Esophagus (tissue), 2 donors: Measurements from ENCODE around the gene IGFALS. TPM values are rescaled to one million over a fixed set of nuclear protein-coding genes. Genes with fewer than 3 reads are reported as not detected.

Experiments used
- H3K27ac ChIP-seq, 2 donors: one replicate each; pipeline ENCODE4 v1.5.1; 2013; ENCODE audit warnings: low read depth in 2 of 2, mild to moderate bottlenecking in 2 of 2, inconsistent platforms in 1 of 2, low read length in 1 of 2, moderate library complexity in 1 of 2
- H3K27me3 ChIP-seq, 2 donors: one replicate each; pipeline ENCODE4 v1.6.1; 2013; ENCODE audit warnings: low read length in 2 of 2, control low read depth in 1 of 2, mild to moderate bottlenecking in 1 of 2; ENCODE audit not compliant: insufficient read depth in 2 of 2, control insufficient read depth in 1 of 2
- H3K36me3 ChIP-seq, 2 donors: one replicate each; pipeline ENCODE4 v1.6.1; 2013; ENCODE audit warnings: low read length in 1 of 2; ENCODE audit not compliant: control insufficient read depth in 2 of 2, insufficient read depth in 2 of 2
- H3K4me1 ChIP-seq, 2 donors: one replicate each; pipeline ENCODE4 v1.6.1; 2013; ENCODE audit warnings: low read length in 1 of 2; ENCODE audit not compliant: control insufficient read depth in 2 of 2, insufficient read depth in 2 of 2
- H3K4me3 ChIP-seq, 2 donors: one replicate each; pipeline ENCODE4 v1.5.1; 2013; ENCODE audit warnings: low read length in 2 of 2, mild to moderate bottlenecking in 2 of 2, low read depth in 1 of 2, moderate library complexity in 1 of 2
- H3K9me3 ChIP-seq, 2 donors: one replicate each; pipeline ENCODE4 v1.6.1; 2013; ENCODE audit warnings: mild to moderate bottlenecking in 2 of 2, low read depth in 1 of 2, low read length in 1 of 2, moderate library complexity in 1 of 2; ENCODE audit not compliant: control insufficient read depth in 2 of 2, insufficient read depth in 1 of 2
- WGBS, 2 donors: extraction: QIAGEN DNeasy Blood & Tissue Kit; methylation state at CpG; one replicate each; pipeline ENCODE4 v1.1.7; 2013; 5-methylcytosine and 5-hydroxymethylcytosine counted together
- polyA plus RNA-seq, 2 donors: library from polyadenylated mRNA; stranded (reverse); fragments of 200-250 nt; gene quantifications; one replicate each; pipeline ENCODE4 v1.2.3, GENCODE V29; 2013
- donor health status: healthy with polysubstance abuse.
- donor health status: Bipolar disorder and iron deficiency.

Gene IGFALS
- polyA plus RNA-seq, 2 donors, result 0.01 to 0.14 TPM

DNA sequence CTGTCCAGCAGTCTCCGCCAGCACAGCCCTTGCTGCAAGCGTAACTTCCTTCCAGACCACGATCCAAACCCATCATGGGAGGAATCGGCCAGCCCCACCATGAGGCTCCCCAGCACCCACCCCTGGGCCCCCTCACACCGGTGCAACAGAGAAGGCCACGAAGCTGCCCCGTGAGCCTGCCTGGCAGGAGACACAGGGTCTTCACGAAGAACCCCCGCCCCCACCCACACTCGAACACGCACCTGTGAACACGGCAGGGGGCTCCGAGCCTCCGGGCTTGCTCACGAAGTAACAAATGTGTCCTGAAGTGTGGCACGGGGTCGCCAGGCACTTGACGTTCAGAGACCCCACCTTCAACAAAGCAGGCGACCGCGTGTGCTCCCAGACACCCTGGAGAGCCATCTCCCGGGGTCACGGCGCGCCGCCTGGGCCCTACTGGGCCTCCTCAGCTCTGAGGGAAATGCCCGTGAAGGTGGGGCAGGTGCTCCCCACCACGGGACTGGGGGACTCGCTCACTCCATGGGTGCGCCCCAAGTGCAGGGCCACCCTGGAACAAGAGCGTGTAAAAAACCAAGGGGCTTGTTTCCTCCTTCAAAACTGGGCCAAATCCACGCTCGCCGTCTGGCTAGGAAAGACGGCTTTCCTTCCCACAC lies 25.5 kb upstream of the IGFALS start:
- H3K4me3 ChIP-seq, result no peak overlapping the region
- H3K9me3 ChIP-seq, result no peaks in the 10 kb centered on the region
- no peaks in the 10 kb centered on the region for H3K4me1 ChIP-seq
- no peak overlapping the region for H3K27ac ChIP-seq
- 94 to 96% methylated on average over 35 of the region's 35 CpGs for WGBS, 2 donors
- H3K27me3 ChIP-seq, result no peaks in the 10 kb centered on the region
- H3K36me3 ChIP-seq, result peaks cover 0 to 56% of the 10 kb centered on the region in 2 donors

DNA sequence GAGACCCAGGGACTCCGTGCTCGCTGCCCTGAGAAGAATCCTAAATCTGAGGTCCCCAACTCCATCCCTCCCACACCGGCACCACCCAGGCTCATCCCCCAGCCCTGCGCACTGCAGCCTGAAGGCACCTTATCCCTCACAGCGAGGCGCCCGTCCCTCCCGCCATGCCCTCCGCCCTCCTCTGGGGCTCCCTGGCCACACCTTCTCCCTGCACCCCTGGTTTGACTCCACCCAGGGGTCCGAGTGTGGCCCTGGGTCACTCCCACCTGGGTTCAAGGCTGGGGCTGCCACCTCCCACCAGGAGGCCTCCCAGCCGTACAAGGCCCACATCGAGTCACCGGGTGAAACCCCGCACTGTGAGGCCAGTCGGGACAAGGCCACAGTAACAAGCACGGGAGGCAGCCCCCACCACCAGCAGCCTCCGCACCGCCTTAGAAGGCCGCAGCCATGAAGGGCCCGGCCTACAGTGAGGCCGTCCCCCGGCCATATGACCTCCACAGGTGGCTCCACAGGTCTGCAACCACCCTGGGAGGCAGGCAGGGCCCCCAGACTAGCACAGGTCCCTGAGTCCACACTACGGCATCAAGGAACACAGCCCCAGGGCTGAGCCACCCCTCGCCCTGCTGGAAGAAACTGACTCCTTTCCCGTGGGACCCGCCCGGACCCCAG lies 24.8 kb upstream of the IGFALS start:
- Histone ChIP-seq H3K27me3 (no peaks in the 10 kb centered on the region), H3K4me1 (no peaks in the 10 kb centered on the region), H3K36me3 (peaks cover 0 to 54% of the 10 kb centered on the region in 2 donors), H3K4me3 (no peak overlapping the region), H3K9me3 (no peaks in the 10 kb centered on the region), H3K27ac (no peak overlapping the region)
- WGBS, 2 donors, result 96 to 97% methylated on average over 25 to 27 of the region's 27 CpGs

DNA sequence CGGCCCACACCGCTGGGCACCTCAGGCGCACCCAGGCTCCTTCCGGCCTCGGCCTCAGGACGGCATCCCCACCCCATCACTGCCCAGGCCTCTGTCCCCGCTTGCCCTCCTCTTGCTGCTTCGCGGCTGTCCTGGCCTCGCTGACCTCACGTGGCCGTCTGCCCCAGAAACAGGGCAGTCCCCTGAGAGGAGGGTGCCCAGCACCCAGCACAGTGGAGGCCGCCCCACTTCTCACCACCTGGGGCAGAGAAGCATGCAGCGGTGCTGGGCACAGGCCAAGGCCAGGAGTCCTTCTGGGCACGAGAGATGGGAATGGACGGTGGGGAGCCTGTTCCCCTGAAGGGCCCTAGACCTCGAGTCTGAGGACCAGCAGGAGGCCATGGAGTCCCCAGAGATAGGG lies 24.2 kb upstream of the IGFALS start:
- Histone ChIP-seq H3K27ac (no peak overlapping the region), H3K9me3 (no peaks in the 10 kb centered on the region), H3K4me1 (no peaks in the 10 kb centered on the region), H3K27me3 (no peaks in the 10 kb centered on the region), H3K36me3 (peaks cover 0 to 52% of the 10 kb centered on the region in 2 donors), H3K4me3 (no peak overlapping the region)
- 92 to 94% methylated on average over 17 of the region's 17 CpGs for WGBS, 2 donors

DNA sequence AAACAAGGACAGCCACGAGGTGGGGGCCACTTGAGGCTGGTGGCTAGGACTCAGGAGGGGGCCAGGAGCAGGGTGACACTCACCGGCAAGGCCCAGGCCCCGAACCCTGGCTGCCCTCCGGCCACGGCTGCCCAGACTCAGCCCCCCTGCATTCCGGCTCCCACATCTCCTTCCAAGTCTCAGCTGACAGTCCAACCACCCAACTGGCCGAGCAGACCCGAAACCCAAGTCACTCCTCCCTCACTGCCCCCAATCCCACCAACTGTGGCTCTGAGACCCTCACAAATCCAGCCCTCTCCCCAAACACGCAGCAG lies 23.7 kb upstream of the IGFALS start:
- Histone ChIP-seq H3K9me3 (no peaks in the 10 kb centered on the region), H3K36me3 (peaks cover 0 to 48% of the 10 kb centered on the region in 2 donors), H3K27ac (no peak overlapping the region), H3K4me1 (no peaks in the 10 kb centered on the region), H3K4me3 (no peak overlapping the region), H3K27me3 (no peaks in the 10 kb centered on the region)
- 94% methylated on average over 4 to 9 of the region's 9 CpGs for WGBS, 2 donors

DNA sequence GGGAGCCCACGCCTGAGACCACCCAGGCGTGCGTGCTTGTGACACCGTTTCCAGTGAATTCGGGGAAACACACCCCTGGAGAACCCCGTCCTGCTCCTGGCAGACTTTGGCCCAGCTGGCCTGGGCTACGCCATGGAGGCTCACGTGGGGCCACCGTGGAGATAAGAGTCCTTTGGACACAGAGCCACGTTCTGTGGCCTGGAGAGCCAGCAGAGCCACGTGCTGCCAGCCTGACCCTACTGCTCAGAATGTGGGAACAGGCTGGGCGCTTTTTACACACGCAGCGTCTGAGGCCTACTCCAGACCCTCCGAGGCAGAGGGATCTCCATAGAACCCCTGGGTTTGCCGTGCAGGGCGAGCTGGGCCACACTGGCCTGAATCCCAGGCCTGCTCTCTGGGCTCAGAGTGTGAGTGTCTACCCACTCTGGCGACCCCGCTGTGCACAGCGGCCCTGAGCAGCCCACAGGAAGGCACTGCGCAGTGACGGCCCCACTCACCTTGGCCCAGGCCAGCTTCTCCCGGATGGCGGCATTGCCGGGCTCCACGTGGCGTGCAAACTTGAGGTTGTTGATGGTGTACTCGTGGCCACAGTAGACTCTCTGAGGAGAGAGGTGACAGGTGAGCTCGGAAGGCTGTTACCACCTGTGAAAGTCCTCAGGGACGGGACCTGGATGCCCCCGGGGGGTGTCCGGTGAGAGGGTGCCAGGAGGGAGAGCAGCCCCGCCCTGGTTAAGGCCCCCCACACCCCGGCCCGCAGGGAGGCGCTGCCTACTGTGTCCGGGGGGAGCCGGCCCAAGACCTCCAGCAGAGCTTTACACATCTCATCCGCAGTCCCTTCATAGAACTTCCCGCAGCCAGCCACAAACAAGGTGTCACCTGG lies 23.1 kb upstream of the IGFALS start:
- Histone ChIP-seq H3K27me3 (no peaks in the 10 kb centered on the region), H3K4me1 (no peaks in the 10 kb centered on the region), H3K4me3 (no peak overlapping the region), H3K27ac (no peak overlapping the region), H3K9me3 (no peaks in the 10 kb centered on the region), H3K36me3 (peaks cover 0 to 46% of the 10 kb centered on the region in 2 donors)
- WGBS, 2 donors, result 92 to 94% methylated on average over 40 of the region's 40 CpGs

DNA sequence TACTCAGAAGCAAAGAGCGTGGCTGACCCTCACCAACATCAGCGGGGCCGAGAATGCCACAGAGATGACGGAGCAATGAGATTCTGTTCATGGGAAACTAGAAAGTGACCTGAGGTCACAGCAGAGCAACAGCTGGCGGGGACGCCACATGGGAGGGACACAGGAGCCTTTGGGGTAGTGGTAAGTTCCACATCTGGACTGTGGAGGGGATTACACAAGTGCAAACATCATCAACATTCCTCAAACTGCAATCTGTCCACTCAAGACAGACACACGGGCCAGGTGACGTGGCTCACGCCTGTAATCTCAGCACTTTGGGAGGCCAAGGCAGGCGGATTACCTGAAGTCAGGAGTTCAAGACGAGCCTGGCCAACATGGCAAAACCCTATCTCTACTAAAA lies 22.0 kb upstream of the IGFALS start:
- Histone ChIP-seq H3K27ac (no peak overlapping the region), H3K4me3 (no peak overlapping the region), H3K4me1 (no peaks in the 10 kb centered on the region), H3K36me3 (peaks cover 0 to 39% of the 10 kb centered on the region in 2 donors), H3K9me3 (no peaks in the 10 kb centered on the region), H3K27me3 (no peaks in the 10 kb centered on the region)
- WGBS, 2 donors, result 88 to 91% methylated on average over 11 of the region's 11 CpGs

DNA sequence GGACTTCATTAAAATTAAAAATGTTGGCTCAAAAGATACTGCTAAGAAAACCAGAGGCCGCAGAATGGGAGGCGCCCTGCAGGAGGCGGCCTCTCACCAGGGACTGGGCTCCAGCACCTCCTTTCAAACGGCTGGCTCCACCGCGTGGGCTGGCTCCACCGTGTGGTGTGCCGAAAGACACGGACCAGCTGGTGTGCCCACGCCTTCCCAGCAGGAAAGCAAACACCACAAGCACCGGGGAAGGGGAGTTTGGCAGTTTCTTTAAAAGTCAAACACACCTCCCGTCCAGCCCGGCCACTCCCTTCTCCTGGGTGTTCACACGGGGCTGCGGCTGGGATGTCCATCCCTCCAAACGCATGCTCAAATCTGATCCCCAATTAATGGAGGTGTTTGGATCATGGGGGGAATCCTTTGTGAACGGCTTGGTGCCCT lies 19.2 kb upstream of the IGFALS start:
- no peaks in the 10 kb centered on the region for H3K27me3 ChIP-seq
- H3K36me3 ChIP-seq, result peaks cover 3 to 38% of the 10 kb centered on the region in 2 donors
- no peak overlapping the region for H3K27ac ChIP-seq
- H3K4me1 ChIP-seq, result no peaks in the 10 kb centered on the region
- no peak overlapping the region for H3K4me3 ChIP-seq
- H3K9me3 ChIP-seq, result no peaks in the 10 kb centered on the region
- WGBS, 2 donors, result 14 to 15% methylated on average over 17 of the region's 17 CpGs

DNA sequence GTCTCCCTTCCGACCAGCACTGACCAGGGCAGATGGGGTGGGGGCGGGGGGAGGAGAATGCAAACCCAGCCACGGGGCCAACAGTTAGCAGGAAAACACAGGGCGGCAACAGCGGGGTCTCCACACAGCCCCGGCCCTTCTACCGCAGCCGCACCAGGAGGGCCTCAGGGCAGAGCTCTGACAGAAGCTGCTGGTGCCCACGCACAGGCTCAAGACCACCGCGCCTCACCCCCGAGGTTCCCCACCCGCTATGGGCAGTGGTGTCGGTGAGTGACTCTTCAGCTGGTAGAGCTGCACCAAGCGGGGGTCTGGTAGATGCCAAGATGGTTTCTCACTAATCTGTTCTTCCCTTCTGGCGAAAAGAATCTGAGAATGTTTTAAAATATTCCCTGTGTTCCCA lies 17.0 kb upstream of the IGFALS start:
- 93 to 96% methylated on average over 16 of the region's 16 CpGs for WGBS, 2 donors
- Histone ChIP-seq H3K27me3 (no peaks in the 10 kb centered on the region), H3K27ac (no peak overlapping the region), H3K4me1 (no peaks in the 10 kb centered on the region), H3K4me3 (no peak overlapping the region), H3K36me3 (peaks cover 4 to 27% of the 10 kb centered on the region in 2 donors), H3K9me3 (no peaks in the 10 kb centered on the region)

DNA sequence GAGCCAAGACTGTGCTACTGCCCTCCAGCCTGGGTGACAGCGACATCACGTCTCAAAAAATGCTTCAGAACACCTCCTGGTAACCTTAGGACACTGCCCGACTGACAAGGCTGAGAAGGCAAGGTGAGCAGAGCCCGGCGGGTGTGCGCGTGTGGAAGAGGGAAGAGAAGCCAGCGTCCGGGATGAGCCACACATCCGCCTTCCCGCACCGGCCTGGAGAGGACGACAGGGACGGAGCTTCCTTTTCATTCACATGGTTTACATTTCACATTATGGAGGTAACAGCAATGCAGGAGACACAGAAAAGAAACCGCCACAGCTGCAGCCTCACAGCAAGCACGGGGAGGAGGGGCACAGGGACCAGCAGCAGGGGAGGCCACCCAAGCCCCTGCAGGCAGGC lies 16.6 kb upstream of the IGFALS start:
- peaks cover 4 to 24% of the 10 kb centered on the region in 2 donors for H3K36me3 ChIP-seq
- WGBS, 2 donors, result 91 to 96% methylated on average over 16 of the region's 16 CpGs
- no peaks in the 10 kb centered on the region for H3K27me3 ChIP-seq
- no peaks in the 10 kb centered on the region for H3K4me1 ChIP-seq
- H3K9me3 ChIP-seq, result no peaks in the 10 kb centered on the region
- no peak overlapping the region for H3K4me3 ChIP-seq
- H3K27ac ChIP-seq, result no peak overlapping the region
